Fibroblast of villous mesenchyme (primary cell): ENCODE results near the gene P2RX3. TPM values are rescaled to one million over a fixed set of nuclear protein-coding genes. Genes with fewer than 3 reads are reported as not detected.

ENCODE experiments used
- DNase-seq: peaks from one replicate; pipeline ENCODE4 v3.0.0-alpha.2; 2010; ENCODE audit warnings: low read depth
- H3K4me3 ChIP-seq: 2 replicates; pipeline ENCODE4 v1.5.1; 2011; ENCODE audit warnings: low read depth, mild to moderate bottlenecking, low read length
- CTCF ChIP-seq: IDR thresholded peaks from 2 replicates; pipeline ENCODE4 v1.5.1; 2012; ENCODE audit warnings: low read depth, mild to moderate bottlenecking, low read length; ENCODE audit not compliant: insufficient read depth
- total RNA-seq: library from RNA; depleted of rRNA; stranded (reverse); fragments of >200 nt; gene quantifications from 2 replicates; pipeline ENCODE4 v1.2.3, GENCODE V29; 2012

The P2RX3 gene
- total RNA-seq, 1 donor: not detected

- no peak for DNase-seq
- no peak for TF ChIP-seq CTCF
- no peak overlapping the region for H3K4me3 ChIP-seq
Observed at GRCh38 chr11:57421066-57421465, 82.9 kb downstream of the P2RX3 start.

GRCh38 chr11:57421805-57422204 is 83.7 kb downstream of the P2RX3 start:
- H3K4me3 ChIP-seq: no peak overlapping the region
- no peak for TF ChIP-seq CTCF
- DNase-seq: no peak

Other genes with a start within 250 kb of the P2RX3 start
- gene LRRC55, start 156.4 kb upstream of the P2RX3 start, total RNA-seq: not detected in 2 replicates
- gene APLNR, start 101.1 kb upstream of the P2RX3 start, total RNA-seq: not detected in 2 replicates
- 69.5 and 70.5 TPM in 2 replicates for gene TNKS1BP1, start 13.4 kb upstream of the P2RX3 start, total RNA-seq
- 61.7 and 67.3 TPM in 2 replicates for gene SSRP1, start 2.5 kb upstream of the P2RX3 start, total RNA-seq
- gene PRG3, start 42.8 kb downstream of the P2RX3 start, total RNA-seq: not detected in 2 replicates
- not detected in 2 replicates for gene PRG2, start 52.3 kb downstream of the P2RX3 start, total RNA-seq
- 16.4 and 26.3 TPM in 2 replicates for gene SLC43A3, start 88.8 kb downstream of the P2RX3 start, total RNA-seq
- gene RTN4RL2, start 122.2 kb downstream of the P2RX3 start, total RNA-seq: not detected in 2 replicates
- gene SLC43A1, start 177.3 kb downstream of the P2RX3 start, total RNA-seq: 6.0 and 9.3 TPM in 2 replicates
- gene TIMM10, start 192.4 kb downstream of the P2RX3 start, total RNA-seq: 27.7 and 39.3 TPM in 2 replicates
- not detected in 2 replicates for gene SMTNL1, start 199.2 kb downstream of the P2RX3 start, total RNA-seq
- gene UBE2L6, start 229.3 kb downstream of the P2RX3 start, total RNA-seq: 60.9 and 73.0 TPM in 2 replicates